CD14-positive monocyte (primary cell): ENCODE results near the gene WDPCP. TPM values are rescaled to one million over a fixed set of nuclear protein-coding genes. Genes with fewer than 3 reads are reported as not detected.

Experiments
- DNase-seq, 3 donors: peaks; one replicate each; pipeline ENCODE4 v3.0.0-alpha.2; 2011 to 2022
- H2AFZ ChIP-seq: 2 replicates; pipeline ENCODE4 v1.6.0; 2012; ENCODE audit warnings: mild to moderate bottlenecking, low read depth, low read length, inconsistent platforms; ENCODE audit not compliant: insufficient read depth, poor library complexity, severe bottlenecking
- H3K27ac ChIP-seq, 2 donors: 1 replicate in 1 of 2; 2 replicates in 1 of 2; pipeline ENCODE4 v1.5.1; 2012 to 2013; ENCODE audit warnings: low read length in 2 of 2, control low read depth in 1 of 2, inconsistent platforms in 1 of 2, low read depth in 1 of 2, mild to moderate bottlenecking in 1 of 2
- H3K27me3 ChIP-seq, 2 donors: one replicate each; pipeline versions ENCODE4 v1.6.0 to v1.6.1; 2011 to 2013; ENCODE audit warnings: low read length in 2 of 2; ENCODE audit not compliant: control insufficient read depth in 2 of 2, insufficient read depth in 2 of 2
- H3K36me3 ChIP-seq, 2 donors: replicated peaks in 1 of 2; 1 replicate in 1 of 2; 2 replicates in 1 of 2; pipeline versions ENCODE4 v1.5.1 to v1.6.1; 2012 to 2013; ENCODE audit warnings: low read length in 2 of 2, control low read depth in 1 of 2, inconsistent platforms in 1 of 2, mild to moderate bottlenecking in 1 of 2; ENCODE audit not compliant: insufficient read depth in 2 of 2, control insufficient read depth in 1 of 2
- H3K4me1 ChIP-seq, 2 donors: 1 replicate in 1 of 2; 2 replicates in 1 of 2; pipeline versions ENCODE4 v1.5.1 to v1.6.1; 2012 to 2013; ENCODE audit warnings: low read length in 2 of 2, control low read depth in 1 of 2, inconsistent platforms in 1 of 2, mild to moderate bottlenecking in 1 of 2, moderate library complexity in 1 of 2; ENCODE audit not compliant: insufficient read depth in 2 of 2, control insufficient read depth in 1 of 2
- H3K4me2 ChIP-seq: replicated peaks from 2 replicates; pipeline ENCODE3; 2012; ENCODE audit warnings: low read length, moderate library complexity, mild to moderate bottlenecking; ENCODE audit not compliant: poor library complexity, severe bottlenecking; ENCODE audit errors: extremely low read depth
- H3K4me3 ChIP-seq, 3 experiments: fragments of 200-600 bp in 1 of 3; sonication (generic) in 1 of 3; replicated peaks in 1 of 3; 1 replicate in 2 of 3; 2 replicates in 1 of 3; pipeline ENCODE4 v1.5.1; 2011 to 2013; ENCODE audit warnings: low read length in 3 of 3, mild to moderate bottlenecking in 3 of 3, control low read depth in 2 of 3, low read depth in 2 of 3, inconsistent platforms in 1 of 3, moderate library complexity in 1 of 3
- H3K79me2 ChIP-seq: 2 replicates; pipeline ENCODE4 v1.6.0; 2012; ENCODE audit warnings: mild to moderate bottlenecking, control low read depth, inconsistent platforms, low read length, moderate library complexity; ENCODE audit not compliant: insufficient read depth
- H3K9ac ChIP-seq: 2 replicates; pipeline ENCODE4 v1.6.0; 2017; ENCODE audit warnings: low read length, mild to moderate bottlenecking; ENCODE audit not compliant: insufficient read depth, poor library complexity, severe bottlenecking
- H3K9me3 ChIP-seq, 2 donors: replicated peaks in 1 of 2; 1 replicate in 1 of 2; 2 replicates in 1 of 2; pipeline versions ENCODE4 v1.5.1 to v1.6.1; 2012 to 2013; ENCODE audit warnings: low read length in 2 of 2, control low read depth in 1 of 2; ENCODE audit not compliant: control insufficient read depth in 1 of 2, insufficient read depth in 1 of 2
- H4K20me1 ChIP-seq: 2 replicates; pipeline ENCODE4 v1.6.0; 2012; ENCODE audit warnings: mild to moderate bottlenecking, low read length, control low read depth, moderate library complexity; ENCODE audit not compliant: insufficient read depth
- H3K27ac Mint-ChIP-seq, 7 donors: one replicate each; pipeline ENCODE4 v1.8.0; 2020; ENCODE audit warnings: mild to moderate bottlenecking in 7 of 7, mixed read lengths in 7 of 7, moderate library complexity in 6 of 7, inconsistent platforms in 2 of 7
- H3K27me3 Mint-ChIP-seq, 3 donors: one replicate each; pipeline ENCODE4 v1.8.0; 2021 to 2022; ENCODE audit warnings: low read depth in 3 of 3, mild to moderate bottlenecking in 3 of 3, mixed read lengths in 3 of 3, moderate library complexity in 3 of 3, inconsistent platforms in 1 of 3
- H3K36me3 Mint-ChIP-seq, 2 donors: one replicate each; pipeline ENCODE4 v1.8.0; 2020; ENCODE audit warnings: mixed read lengths in 2 of 2, inconsistent platforms in 1 of 2, mild to moderate bottlenecking in 1 of 2
- H3K4me1 Mint-ChIP-seq: one replicate; pipeline ENCODE4 v1.8.0; 2020; ENCODE audit warnings: mild to moderate bottlenecking, mixed read lengths
- H3K4me3 Mint-ChIP-seq, 2 donors: one replicate each; pipeline ENCODE4 v1.8.0; 2020; ENCODE audit warnings: mild to moderate bottlenecking in 2 of 2, mixed read lengths in 2 of 2, moderate library complexity in 1 of 2
- H3K9me3 Mint-ChIP-seq, 7 donors: one replicate each; pipeline ENCODE4 v1.8.0; 2020 to 2022; ENCODE audit warnings: mixed read lengths in 7 of 7, mild to moderate bottlenecking in 6 of 7, moderate library complexity in 6 of 7, inconsistent platforms in 2 of 7
- WGBS: methylation state at CpG from one replicate; pipeline ENCODE4 v1.1.5; 2013; ENCODE audit warnings: missing lambda C conversion rate; ENCODE audit not compliant: insufficient coverage; 5-methylcytosine and 5-hydroxymethylcytosine counted together
- intact Hi-C, 2 donors: fragments of 100-400 bp; cut with micrococcal nuclease; formaldehyde crosslinking; loops; one replicate each; pipeline versions ENCODE4 v1.15.0 to v1.15.1; 2023
- polyA plus RNA-seq, 3 donors: library from polyadenylated mRNA; depleted of rRNA in 1 of 3; unstranded in 2 of 3; stranded (reverse) in 1 of 3; fragments of 300-500 nt in 2 of 3; fragments of >200 nt in 1 of 3; fragmentation: Illumina TruSeq in 2 of 3; gene quantifications; 1 replicate in 2 of 3; 2 replicates in 1 of 3; pipeline ENCODE4 v1.2.3, GENCODE V29; 2012 to 2021
- TF ChIP-seq, protein P1 (sequence below): fragments of 200-600 bp; IDR thresholded peaks from one replicate; pipeline ENCODE4 v1.8.0; 2022; ENCODE audit warnings: antibody characterized with exemption, mild to moderate bottlenecking

The WDPCP gene
- polyA plus RNA-seq, 3 donors = 3.3 to 5.2 (median 3.7) TPM

DNA sequence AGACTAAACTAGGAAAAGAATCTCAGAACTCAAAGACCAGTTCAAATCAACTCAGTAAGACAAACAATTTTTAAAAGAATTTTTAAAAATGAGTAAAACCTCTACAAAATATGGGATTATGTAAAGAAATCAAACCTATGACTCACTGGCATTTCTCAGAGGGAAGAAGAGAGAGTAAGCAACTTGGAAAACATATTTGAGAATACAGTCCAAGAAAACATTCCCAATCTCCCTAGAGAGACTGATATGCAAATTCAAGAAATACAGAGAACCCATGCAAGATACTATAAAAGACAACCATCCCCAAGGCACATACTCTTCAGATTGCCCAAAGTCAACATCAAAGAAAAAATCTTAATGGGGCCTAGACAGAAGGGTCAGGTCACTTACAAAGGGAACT is 162.7 kb downstream of the WDPCP start:
- H3K9me3 Mint-ChIP-seq = peaks cover 5 to 25% (median 11%) of the 10 kb centered on the region in 7 donors
- H2AFZ ChIP-seq = no peak overlapping the region
- no peak for DNase-seq
- intact Hi-C loops = no loop called here
- H3K27me3 Mint-ChIP-seq = no peaks in the 10 kb centered on the region
- no peaks in the 10 kb centered on the region for H3K79me2 ChIP-seq
- no peaks in the 10 kb centered on the region for H3K4me1 ChIP-seq
- TF ChIP-seq, protein P1, sequence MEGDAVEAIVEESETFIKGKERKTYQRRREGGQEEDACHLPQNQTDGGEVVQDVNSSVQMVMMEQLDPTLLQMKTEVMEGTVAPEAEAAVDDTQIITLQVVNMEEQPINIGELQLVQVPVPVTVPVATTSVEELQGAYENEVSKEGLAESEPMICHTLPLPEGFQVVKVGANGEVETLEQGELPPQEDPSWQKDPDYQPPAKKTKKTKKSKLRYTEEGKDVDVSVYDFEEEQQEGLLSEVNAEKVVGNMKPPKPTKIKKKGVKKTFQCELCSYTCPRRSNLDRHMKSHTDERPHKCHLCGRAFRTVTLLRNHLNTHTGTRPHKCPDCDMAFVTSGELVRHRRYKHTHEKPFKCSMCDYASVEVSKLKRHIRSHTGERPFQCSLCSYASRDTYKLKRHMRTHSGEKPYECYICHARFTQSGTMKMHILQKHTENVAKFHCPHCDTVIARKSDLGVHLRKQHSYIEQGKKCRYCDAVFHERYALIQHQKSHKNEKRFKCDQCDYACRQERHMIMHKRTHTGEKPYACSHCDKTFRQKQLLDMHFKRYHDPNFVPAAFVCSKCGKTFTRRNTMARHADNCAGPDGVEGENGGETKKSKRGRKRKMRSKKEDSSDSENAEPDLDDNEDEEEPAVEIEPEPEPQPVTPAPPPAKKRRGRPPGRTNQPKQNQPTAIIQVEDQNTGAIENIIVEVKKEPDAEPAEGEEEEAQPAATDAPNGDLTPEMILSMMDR = no peak
- no peaks in the 10 kb centered on the region for H4K20me1 ChIP-seq
- H3K4me2 ChIP-seq = no peak overlapping the region
- H3K4me3 ChIP-seq = no peak overlapping the region
- H3K4me3 Mint-ChIP-seq = no peak overlapping the region
- no peaks in the 10 kb centered on the region for H3K9me3 ChIP-seq
- H3K9ac ChIP-seq = no peak overlapping the region
- no peaks in the 10 kb centered on the region for H3K4me1 Mint-ChIP-seq
- no peaks in the 10 kb centered on the region for H3K36me3 ChIP-seq
- H3K27ac ChIP-seq = no peak overlapping the region
- no peak overlapping the region for H3K27ac Mint-ChIP-seq
- no peaks in the 10 kb centered on the region for H3K27me3 ChIP-seq
- H3K36me3 Mint-ChIP-seq = peaks cover 13 to 14% of the 10 kb centered on the region in 2 donors

DNA sequence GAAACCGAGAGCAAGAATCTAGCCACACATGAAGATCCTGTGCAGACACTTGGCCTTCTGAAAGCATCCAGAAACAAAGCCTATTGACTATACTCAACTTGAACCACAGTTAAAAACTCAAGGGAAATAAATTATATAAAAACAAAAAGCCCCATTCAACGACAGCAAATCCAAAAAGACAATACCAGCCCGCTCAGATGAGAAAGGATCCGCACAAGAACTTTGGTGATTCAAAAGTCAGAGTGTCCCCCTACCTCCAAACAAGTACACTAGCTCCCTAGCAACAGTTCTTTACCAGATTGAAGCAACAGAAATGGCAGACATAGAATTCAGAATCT is 163.2 kb downstream of the WDPCP start:
- H3K36me3 Mint-ChIP-seq = peaks cover 9 to 14% of the 10 kb centered on the region in 2 donors
- 95% methylated on average over 3 of the region's 4 CpGs for WGBS

More for the DNA sequence above, 163.2 kb downstream of the WDPCP start:
- TF ChIP-seq, protein P1 = peak; percentile 17
- H3K36me3 ChIP-seq = no peaks in the 10 kb centered on the region
- intact Hi-C loops = no loop called here
- H3K4me1 ChIP-seq = no peaks in the 10 kb centered on the region
- DNase-seq = no peak
- no peaks in the 10 kb centered on the region for H3K27me3 ChIP-seq
- Mint-ChIP-seq H3K27ac (no peak overlapping the region), H3K4me3 (no peak overlapping the region), H3K9me3 (peaks cover 3 to 25% (median 11%) of the 10 kb centered on the region in 7 donors), H3K27me3 (no peaks in the 10 kb centered on the region), H3K4me1 (no peaks in the 10 kb centered on the region)
- no peak overlapping the region for H3K27ac ChIP-seq
- H3K9ac ChIP-seq = no peak overlapping the region
- H3K9me3 ChIP-seq = no peaks in the 10 kb centered on the region
- H4K20me1 ChIP-seq = no peaks in the 10 kb centered on the region
- H3K4me2 ChIP-seq = no peak overlapping the region
- no peak overlapping the region for H3K4me3 ChIP-seq
- no peak overlapping the region for H2AFZ ChIP-seq
- H3K79me2 ChIP-seq = no peaks in the 10 kb centered on the region
